M059J (cell line): ENCODE data around the gene EYA4. TPM values are rescaled to one million over a fixed set of nuclear protein-coding genes. Genes with fewer than 3 reads are reported as not detected.

Source experiments
- DNase-seq: peaks from one replicate; pipeline ENCODE4 v3.0.0-alpha.2; 2012; ENCODE audit warnings: low read depth
- total RNA-seq: library from RNA; depleted of rRNA; stranded (reverse); fragments of >200 nt; shearing (Covaris generic); gene quantifications from 2 replicates; pipeline ENCODE4 v1.2.3, GENCODE V29; 2014

The EYA4 gene
- total RNA-seq, 1 experiment from 2014 or later: 12.0 TPM

DNA sequence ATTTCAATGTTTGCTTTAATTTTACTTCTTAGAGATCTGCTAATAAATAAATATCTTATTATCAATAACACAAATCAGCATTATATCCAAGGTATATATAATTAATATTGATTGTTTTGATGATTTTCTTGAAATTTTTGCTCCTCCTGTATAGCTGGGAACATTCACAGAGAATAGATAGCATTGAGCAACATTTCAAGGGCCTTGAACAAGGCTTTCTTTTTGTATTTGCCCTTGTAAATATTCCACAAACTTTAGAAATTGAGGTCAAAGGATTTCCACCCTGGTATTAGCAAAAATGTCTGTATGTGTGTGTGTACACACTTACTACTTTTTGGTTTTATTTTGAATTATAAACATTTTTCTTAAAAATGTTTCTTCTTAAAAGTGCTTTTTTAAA, 205.6 kb downstream of the EYA4 start:
- no peak for DNase-seq

DNA sequence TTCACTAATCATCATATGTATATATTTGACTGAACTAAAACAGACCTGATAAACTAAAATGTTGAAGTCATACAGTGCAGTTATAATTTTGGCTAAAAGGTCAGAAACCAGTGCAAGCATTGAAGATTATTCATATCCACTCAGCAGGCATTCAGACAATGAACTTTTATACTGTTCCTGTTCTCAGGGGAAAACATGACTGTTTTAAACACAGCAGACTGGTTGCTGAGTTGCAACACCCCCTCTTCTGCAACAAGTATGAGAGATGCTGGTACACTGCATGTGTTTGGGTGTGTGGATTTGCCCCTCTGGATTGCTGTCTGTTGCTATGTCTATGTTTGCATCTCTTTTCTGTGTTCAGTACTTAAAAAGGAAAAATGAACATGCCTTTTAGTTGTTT, 206.8 kb downstream of the EYA4 start:
- DNase-seq: no peak

DNA sequence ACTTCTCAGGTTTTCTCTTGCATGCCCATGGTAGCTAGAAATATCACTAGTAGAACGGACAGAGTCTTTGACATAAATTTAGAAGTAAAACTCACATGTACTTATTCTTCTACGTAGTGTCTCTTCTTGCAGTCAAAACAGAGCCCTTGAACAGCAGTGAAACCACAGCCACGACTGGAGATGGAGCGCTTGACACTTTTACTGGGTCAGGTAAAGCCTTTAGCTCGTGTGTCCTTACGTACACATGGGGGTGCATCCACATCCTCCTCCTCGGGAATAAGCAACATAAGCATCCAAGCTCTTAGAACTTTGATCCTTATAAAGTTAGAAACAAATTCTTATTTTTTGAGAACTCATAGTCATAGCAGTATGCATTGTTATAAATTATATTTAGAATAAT, 215.3 kb downstream of the EYA4 start:
- no peak for DNase-seq

DNA sequence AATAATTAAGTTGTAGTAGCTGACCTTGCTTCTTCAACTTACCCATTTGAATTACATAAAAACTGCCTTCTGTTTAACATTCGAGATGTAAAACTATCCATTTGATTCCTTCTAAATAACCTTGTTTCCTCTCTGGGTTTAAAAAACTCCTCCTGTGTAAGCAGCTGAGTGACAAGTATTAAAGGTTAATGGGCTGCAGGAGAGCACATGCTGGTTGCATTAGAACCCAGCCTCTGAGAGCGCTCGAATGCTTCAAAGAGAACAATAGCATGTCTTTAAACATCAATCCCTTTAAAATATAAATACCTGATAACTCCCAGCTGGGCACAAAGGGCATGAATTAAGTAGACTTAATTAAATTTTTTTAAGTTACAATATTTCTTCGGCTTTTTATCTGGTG, 215.8 kb downstream of the EYA4 start:
- no peak for DNase-seq

DNA sequence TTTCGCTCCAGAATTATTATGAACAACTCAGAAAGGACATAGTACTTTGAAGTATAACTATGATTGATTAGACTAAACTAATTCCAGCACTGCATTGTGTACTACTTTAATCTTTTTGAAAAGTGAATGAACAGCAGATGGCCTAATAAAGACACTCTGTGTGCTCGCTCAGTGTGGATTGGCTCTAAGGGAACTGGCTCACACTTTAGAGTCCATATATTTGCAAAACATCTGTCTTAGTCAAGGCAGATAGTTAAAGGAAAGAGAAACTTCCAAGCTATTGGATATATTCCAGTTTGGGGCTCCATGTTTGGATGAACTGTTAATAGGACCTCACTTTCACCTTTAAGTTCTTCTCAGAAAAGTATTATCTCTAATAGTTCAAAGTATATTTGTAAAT, 218.9 kb downstream of the EYA4 start:
- DNase-seq: no peak

DNA sequence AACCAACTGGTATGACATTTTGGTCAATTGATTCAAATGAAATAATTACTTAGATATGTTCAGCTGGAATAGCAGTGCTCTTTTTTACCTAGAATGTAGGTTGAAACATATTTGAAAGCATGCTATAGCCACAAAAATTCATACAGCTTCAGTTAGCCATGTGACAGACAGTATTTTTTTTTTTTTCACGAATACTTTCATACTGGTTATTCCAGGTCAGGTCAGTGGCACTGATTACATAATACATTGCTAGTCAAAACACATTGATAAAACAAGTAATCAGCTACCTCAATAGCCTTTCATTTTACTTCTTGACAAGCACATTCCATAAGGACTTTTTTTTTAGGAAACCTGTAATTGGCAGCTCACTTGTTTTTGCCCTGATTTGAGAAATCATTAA, 222.6 kb downstream of the EYA4 start:
- no peak for DNase-seq

DNA sequence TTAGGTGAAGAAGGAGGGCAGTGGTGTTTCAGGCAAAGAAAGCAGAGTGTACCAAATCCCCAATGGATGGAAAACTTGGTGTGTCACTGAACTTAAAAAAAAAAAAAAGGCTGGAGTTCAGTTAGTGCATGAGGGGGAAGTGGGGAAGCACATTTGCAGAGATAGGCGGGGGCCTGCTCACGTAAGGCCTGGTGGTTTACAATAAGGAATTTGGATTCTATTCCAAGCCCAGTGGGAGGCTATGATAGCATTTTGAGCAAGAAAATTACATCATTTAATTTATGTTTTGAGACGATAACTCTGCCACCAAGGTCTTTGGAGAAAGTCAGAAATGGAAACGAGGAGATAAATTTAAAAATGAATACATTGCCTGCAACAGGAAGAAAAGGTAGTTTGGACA, 225.5 kb downstream of the EYA4 start:
- DNase-seq: no peak

DNA sequence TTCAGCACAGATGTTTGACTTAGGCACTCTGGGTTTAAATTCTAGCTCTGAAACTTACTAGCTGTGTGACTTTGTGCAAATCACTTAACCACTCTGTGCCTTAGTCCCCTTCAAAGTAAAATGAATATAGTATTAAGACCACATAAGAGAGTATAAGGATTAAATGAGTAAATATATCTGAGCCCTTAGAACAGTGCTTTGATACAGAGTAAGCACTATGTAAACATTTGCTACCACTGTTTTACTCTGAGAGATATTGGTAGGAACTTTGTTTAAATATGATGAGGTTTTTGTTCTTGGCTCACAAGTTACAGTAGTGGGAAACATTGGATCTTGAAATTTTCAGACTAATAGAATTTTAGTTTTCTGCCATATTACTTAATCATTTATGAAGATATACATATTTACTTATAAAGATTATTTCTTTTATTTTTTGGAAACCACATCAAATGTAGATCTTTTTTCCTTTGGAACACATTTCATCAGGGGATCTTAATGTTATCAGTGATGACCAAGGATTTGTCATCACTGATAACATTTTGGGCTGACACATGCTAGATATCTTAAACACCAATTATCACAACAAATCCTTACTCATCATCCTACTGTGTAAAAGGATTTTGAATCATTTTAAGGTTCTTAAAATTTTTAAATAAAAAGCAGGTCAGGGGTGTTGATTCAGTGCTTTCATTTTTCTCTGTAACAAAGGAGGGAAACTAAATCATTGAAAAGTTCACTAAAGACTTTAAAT, 226.2 kb downstream of the EYA4 start:
- peak; percentile 27 for DNase-seq

DNA sequence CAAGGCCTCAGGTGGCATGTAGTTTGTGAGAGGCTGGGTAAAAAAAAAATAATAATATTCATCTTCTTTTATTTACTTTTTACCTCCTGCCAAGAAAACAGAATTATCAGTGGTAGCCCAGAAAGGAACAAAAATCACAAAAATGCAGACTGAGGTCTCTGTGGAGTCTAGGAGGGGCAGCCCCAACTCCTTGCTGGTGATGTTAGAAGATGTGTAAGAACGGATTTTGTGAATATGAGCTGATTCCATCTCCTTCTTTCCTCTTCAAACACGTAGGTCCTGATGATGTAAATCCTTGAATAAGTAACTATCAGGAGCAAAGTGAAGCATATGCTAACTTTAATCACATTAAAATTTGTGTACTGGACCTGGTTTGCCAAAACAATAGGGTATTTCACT, 226.8 kb downstream of the EYA4 start:
- no peak for DNase-seq

DNA sequence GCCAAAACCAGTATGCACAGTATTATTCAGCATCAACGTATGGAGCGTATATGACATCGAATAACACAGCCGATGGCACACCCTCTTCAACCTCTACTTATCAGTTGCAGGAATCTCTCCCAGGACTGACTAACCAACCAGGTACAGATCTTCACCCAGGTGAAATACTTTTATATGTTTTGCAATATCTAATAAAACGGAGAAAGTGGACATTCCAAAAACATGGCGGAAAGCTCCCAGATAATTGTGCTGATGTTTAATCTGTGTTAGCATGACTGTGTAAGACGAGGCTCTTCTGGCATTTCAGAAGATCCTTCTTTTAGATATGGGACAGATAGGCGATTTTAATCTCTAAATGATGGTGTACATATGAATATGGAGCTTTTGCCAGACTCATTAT, 227.4 kb downstream of the EYA4 start:
- no peak for DNase-seq

DNA sequence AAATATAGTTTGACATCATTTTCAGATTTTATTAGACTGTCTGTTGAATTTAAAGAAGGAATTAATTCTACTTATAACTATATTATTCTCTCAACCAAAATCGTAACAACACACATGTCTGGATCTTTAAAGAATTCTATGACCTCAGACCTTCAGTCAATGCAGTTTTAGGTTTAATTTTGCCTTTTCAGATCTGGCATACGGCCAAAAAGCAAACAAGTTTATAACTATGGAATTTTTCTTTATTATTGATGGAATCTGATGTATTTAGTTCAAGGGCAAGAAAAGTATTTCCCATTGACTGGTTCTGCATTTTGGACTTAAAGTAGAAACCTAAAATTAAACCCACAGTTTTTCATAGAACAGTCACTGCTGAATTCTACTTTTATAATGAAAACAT, 233.4 kb downstream of the EYA4 start:
- no peak for DNase-seq

DNA sequence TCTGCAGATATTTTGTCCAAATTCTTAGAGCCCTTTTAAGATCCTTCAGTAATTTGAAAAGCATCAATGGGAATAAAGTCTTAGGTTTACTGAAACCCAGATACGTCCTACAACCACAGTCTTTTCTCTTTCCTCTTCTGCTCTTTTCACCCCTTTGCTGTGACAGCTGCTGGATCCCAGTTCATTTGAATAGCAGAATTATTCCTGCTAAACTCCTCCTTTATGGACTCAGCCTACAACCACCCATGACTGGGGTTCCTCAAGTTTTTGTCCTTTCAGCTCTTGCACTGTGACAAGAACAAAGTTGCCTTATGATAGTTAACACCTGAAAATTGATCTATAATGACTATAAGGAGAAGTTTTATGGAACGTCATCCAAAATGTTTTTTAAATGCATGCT, 237.5 kb downstream of the EYA4 start:
- no peak for DNase-seq

DNA sequence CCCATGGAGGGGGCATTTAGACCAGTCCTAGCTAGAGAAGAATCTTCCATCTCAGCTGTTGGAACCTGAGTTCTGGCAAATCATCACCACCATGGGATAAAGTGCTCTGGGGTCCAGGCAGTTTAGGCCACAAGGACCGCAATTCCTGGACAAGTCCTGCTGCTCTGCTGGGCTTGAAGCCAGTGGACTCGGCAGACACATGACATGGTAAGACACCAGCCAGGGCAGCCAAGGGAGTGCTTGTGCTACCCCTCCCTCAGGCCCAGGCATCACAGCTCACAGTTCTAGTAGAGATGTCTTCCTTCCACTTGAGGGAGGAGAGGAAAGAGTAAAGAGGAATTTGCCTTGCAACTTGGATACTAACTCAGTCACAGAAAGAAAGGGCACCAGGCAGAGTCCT, 246.0 kb downstream of the EYA4 start:
- no peak for DNase-seq

DNA sequence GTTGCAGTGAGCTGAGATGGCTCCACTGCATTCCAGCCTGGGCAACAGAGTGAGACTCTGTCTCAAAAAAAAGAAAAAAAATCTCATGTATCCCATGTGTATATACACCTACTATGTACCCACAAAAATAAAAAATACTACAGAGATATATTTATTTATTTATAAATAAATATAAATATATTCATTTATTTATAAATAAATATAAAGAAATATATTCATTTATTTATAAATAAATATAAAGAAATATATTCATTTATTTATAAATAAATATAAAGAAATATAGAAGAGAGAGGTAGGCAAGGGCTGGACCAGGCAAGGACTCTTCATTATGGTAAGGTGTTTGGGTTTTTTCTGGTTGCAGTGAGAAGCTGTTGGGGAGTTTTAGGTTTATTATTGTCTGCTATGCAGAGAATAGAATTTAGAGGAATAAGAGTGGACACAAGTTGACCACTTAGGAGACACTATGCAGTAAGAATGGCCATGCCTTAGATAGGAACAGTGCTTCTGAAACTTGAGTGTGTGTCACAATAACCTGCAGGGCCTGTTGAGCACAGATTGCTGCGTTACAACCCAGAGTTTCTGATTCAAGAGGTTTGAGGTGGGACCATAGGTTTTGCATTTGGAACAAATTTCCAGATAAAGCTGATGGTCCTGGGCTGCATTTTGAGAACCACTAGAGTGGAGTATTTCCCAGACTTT, 254.2 kb downstream of the EYA4 start:
- no peak for DNase-seq

DNA sequence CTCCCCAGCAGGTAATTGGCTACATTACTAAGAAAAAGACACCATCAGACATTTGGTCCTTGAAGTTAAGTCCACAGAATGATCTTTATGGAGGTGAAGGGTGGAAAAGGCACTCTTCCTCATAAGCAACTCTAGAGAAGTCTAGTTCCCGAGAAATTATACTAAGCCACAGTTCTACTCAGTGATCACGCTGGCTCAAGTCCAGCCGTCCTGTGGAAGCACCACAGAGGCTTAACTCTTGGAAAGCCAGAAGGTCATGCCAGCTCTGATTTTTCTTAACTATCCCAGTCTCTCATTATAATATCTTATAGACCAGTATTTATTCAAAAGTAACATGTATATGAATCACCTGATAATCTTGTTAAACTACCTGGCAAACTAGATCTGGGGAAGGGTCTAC, 258.5 kb downstream of the EYA4 start:
- no peak for DNase-seq

DNA sequence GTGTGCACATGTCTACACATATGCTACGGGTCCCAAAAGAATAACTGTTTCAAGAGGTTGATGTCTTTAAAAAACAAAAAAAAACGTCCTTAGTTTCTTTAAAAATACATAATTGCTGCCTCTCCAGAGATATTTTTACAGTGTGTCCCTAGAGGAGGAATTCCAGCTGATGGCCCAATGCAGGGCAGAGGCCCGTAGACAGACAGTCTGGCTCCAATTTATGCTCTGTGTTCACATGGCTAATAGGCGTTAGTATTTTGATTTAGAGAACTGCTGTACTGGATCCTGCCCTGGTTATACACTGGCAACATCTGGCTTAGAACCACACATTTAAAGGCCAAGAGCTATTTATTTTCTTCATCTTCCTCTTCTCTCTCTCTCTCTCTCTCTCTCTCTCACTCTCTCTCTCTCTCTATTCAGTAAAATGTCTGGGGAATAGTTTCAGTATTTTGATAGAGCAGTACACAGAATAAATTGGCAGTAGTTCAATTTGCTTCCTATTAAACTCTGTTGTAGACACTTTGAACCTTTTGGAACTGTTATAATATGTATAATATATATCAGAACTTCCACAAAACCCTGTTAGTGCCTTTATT, 260.6 kb downstream of the EYA4 start:
- peak; percentile 4 for DNase-seq

DNA sequence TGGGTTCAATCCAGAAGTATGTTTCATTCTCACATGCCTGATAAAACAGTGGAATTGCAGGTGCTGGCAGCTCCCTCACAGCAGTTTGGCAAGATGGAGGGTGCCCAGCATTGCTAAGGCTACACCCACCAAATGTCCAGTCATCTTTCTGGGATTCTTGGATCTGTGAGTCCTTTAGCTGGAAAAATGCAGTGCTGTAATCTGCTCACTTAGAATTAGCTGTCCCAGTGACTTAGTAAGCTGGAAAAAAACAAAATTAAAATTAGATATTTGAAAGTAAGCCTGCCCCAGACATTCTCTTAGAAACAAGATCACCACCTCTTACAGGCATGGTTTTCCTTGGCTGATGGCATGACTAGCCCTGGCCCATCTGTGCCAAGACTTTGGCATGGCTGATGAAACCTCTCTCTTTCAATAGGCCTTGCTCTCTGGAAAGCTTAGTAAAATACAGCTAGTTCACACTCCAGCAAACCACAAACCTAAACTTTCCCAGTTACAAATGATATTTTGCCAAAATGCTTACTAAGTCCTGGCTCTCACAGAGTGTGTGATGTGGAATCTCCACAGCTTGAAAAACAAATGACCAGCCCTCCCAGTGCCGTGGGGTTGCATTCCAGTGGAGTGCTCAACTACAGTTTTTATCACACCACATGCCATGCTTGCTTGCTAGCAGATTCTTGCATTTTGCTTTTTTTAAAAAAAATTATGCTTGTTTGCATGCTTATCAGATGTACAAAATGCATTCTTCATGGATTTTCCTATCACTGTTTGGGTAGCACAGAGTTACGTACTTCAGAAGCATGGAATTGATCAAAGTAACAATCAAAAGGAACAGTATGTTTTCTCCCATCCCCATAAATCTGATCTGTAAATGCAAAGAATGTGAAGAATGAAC, 261.5 kb downstream of the EYA4 start:
- peak; percentile 90 for DNase-seq

DNA sequence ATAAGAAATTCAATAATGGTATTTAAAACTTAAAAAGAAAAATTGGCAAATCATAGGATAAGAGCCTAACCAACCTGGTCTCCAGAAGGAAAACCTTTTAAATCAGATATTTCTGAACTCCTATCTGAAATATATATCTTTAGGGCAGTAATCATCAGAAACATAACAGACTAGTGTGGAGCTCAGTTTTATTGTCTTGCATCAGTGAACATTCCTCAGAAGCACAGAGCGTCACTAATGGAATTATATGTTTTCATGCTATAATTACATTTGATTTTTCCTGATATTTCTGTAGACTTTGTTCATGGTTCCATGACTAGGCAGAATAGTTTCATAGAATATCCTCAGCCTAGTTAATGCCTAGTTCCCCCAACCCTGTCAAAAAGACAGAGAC, 262.2 kb downstream of the EYA4 start:
- DNase-seq: peak; percentile 54

DNA sequence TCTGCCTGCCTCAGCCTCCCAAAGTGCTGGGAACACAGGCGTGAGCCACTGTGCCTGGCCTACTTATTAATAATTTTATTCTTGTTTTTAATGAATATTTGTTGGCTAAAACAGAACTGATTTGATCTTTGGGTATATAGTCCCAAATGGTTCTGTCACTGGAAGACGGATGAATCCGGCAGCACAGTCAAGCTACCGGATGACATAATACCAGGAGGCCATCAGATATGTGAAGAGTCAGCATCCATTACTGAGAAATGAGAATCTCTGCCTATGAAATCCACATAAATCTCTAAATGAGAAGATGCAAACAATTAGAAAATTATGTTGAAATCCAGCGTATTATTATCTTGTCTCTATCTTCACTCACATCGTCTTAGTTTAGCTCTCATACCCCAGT, 263.0 kb downstream of the EYA4 start:
- DNase-seq: no peak

DNA sequence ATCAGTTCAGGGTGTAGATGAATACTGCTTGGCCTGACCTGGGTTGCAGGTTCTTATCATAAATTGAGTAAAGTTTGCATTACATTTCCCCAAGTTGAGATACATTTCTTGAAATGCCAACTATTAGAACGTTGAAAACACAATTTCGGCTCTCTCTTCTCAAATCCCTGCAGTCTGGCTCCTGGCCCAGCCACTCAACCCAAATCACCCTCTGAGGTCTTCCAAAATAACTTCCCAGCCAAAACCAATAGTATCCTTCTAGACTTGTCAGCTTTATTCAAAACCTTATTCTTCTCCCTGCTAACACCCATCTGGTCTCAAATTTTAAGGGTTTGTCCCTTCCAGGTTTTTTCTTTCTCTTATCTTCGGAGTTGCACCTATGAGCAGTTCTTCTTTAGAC, 263.6 kb downstream of the EYA4 start:
- DNase-seq: no peak

DNA sequence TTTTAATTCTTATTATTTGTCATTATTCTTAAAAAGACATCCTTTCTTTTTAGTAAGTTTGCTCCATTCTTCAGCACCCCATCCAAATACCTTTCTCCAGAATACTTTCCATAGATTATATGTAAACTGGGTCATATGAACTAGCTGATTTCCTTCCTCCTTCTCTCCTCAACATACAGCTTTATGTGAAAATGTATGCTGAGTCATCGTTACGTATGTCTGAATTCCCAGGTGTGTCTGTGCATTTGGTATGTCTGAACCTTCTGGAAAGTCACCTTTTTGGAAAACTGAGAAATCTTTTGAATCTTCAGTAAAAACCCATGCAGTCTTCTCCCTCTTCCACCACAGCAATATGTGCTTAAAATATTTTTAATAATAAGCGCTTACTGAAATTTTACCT, 264.5 kb downstream of the EYA4 start:
- DNase-seq: no peak

DNA sequence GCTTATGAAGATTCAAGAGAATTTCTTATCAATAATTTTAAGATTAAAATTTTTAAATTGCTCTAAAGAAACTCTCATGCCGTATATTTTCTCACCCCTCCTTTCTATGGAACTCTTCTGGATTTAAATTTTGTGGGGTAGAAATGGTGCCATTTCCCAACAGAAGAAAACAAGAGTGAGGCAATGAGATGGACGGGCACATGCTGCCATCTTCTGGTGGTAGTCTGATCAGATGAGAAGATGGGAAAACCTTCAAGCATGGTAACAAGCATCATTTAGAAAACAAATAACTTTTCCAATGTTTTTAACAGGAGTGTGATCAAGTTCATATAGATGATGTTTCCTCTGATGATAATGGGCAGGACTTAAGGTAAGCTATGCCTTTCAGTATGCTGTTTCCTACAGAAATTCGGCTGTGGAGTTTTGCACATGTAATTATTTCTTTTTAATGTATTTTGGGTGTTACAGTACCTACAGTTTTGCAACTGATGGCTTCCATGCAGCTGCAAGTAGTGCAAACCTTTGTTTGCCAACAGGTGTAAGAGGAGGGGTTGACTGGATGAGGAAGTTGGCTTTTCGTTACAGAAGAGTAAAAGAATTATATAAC, 271.4 kb downstream of the EYA4 start:
- peak; percentile 61 for DNase-seq
